HG03457 (cell line): ENCODE data around the gene CEP120.
"Not testable (repeated sequence)": the region's sequence is repeated elsewhere in the genome, so short reads cannot be mapped to it uniquely, and the experiment has no call there.

Experiments used
- ATAC-seq: cut with Tn5 transposase; IDR thresholded peaks from one replicate; pipeline ENCODE4 v1.9.1; 2021; ENCODE audit warnings: moderate number of reproducible peaks; ENCODE audit not compliant: unreplicated experiment

CEP120 gene

GRCh38 chr5:123423278-123424149 is at the start of gene CEP120:
Gene CEP120 (minus strand): TSS chr5:123423403. CDS start chr5:123422998, 405 bp downstream.
- peak; percentile 99 for ATAC-seq

- no peak for ATAC-seq
These were observed 49.1 kb upstream of the CEP120 start for GRCh38 chr5:123472150-123472924.

- no peak for ATAC-seq
These were observed 48.2 kb upstream of the CEP120 start for GRCh38 chr5:123471385-123471784.

GRCh38 chr5:123466839-123467238 is 43.6 kb upstream of the CEP120 start:
- ATAC-seq, result not testable (repeated sequence)

DNA sequence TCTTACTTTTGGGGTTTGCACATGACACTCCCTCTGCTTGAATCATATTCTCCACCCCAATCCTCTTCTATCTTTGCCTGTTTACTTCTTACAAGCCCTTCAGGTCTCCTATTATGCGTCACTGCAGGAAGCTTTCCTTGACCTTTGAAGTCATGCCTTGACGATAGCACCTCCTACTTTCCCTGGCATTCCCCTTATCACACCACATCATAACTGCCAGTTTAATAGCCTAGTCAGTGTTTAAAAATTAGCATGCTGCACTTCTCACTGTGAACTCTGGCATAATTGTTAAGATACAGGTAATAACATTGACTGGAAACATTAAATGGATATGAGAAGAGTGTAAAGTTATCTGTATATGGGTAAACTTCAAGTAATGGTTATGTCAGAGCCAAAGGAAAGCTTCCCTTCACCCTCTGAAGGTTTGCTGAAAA is 37.1 kb upstream of the CEP120 start:
- no peak for ATAC-seq

DNA sequence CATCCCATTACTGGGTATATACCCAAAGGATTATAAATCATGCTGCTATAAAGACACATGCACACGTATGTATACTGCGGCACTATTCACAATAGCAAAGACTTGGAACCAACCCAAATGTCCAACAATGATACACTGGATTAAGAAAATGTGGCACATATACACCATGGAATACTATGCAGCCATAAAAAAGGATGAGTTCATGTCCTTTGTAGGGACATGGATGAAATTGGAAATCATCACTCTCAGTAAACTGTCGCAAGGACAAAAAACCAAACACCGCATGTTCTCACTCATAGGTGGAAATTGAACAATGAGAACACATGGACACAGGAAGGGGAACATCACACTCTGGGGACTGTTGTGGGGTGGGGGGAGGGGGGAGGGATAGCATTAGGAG is 35.8 kb upstream of the CEP120 start:
- not testable (repeated sequence) for ATAC-seq

DNA sequence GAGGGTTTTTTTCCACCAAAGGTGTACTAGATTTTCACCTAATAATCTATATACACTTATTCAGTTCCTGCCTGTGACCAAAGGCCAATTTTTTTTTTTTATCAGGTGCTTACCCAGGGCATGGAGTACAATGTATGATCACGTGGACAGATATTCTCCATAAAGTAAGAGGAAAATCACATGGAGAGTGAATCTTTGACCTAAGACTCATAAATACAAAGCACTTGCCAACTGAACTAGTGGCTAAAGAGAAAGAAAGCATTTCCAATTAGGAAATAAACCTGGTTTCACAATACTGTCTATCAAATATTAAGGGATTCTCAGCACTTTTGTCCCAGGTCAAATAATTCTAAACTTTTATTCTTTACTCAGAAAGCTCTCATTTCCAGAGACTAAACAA is 33.0 kb upstream of the CEP120 start:
- ATAC-seq, result no peak

DNA sequence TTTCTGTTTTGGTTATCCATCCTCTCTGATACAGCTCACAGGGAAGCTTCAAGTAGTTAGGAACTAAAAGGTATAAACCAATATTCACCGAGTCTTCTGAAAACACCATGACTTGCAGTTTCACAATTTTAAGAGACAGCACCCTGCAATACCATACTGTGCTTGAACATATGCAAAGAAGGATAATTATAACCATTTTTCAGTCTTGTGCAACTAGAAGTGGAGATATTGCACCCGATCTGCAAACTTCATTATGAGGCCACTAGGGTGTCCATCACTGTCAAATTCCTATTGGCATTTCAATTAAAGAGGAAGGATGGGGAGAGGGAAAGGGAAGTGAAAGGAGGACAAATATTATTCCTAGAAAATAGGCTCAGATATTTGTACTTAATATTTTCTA is 32.4 kb upstream of the CEP120 start:
- peak; percentile 77 for ATAC-seq

DNA sequence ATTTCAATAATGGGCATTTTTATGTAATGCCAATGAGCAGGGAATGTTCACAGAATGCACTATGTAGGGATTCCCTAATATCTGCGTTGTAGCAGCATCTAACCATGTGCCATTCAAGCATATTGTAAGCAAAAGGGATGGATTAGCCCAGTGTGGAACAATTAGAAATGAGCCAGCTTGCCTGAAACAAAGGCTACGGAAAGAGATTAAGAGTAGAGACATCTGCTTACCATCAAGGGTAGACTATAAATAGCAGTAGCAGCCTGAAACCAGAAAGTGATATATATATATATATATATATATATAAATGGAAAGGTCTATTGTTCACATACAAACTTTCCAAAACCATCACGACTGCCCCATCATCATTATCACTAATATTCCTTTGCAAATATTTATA is 31.9 kb upstream of the CEP120 start:
- ATAC-seq, result no peak

DNA sequence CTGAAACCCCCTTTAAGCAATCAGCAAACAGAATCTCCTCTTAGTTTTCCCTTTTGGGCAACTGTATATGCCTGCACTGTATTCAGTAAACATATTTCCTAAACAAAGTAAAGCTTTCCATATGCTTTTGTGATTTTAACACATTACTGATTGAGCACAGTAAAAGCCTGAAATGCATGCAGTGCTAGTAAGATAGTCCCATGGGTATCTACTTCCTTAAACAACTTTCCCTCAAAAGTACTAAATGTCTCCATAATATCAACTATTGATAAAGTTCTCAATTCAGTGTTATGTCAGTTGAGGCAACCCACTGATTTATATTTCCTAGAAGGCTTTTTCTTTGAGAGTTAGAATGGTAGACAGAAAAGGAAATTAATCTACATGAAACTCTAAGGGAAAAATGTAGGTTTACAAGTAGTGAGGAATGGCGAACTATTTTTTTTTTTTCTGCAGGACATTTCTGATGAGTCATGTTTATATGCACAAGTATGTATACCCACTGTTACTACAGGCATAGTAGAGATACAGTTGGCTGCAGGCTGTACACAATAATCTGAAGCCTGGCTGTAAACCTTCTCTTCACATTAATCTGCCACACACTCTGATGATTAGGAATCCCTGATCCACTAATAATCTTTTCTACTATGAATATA is 31.2 kb upstream of the CEP120 start:
- no peak for ATAC-seq

GRCh38 chr5:123452401-123452800 is 29.2 kb upstream of the CEP120 start:
- no peak for ATAC-seq

GRCh38 chr5:123451047-123451446 is 27.8 kb upstream of the CEP120 start:
- ATAC-seq, result no peak

DNA sequence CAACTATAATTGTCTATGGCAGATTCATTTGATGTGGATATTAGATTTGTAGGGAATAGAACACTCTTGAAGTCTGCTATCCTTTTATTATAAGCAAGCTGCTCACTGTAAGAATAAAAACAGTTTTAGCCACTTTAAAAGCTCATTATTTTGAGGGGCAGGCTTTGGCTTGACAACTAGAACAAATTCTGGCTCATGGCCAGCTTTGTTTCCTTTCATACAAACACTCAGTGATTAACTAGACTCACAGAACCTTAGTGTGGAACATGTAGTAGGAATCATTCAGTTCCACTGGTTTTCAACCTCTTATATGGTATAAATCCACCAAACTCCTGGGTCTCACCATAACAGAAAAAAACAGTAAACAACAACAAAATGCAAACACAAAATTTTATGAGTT is 27.4 kb upstream of the CEP120 start:
- no peak for ATAC-seq

- ATAC-seq, result no peak
These were observed 26.9 kb upstream of the CEP120 start for GRCh38 chr5:123450114-123450513.

- no peak for ATAC-seq
These were observed 26.3 kb upstream of the CEP120 start for GRCh38 chr5:123449424-123449974.

GRCh38 chr5:123448743-123449142 is 25.5 kb upstream of the CEP120 start:
- ATAC-seq, result no peak

DNA sequence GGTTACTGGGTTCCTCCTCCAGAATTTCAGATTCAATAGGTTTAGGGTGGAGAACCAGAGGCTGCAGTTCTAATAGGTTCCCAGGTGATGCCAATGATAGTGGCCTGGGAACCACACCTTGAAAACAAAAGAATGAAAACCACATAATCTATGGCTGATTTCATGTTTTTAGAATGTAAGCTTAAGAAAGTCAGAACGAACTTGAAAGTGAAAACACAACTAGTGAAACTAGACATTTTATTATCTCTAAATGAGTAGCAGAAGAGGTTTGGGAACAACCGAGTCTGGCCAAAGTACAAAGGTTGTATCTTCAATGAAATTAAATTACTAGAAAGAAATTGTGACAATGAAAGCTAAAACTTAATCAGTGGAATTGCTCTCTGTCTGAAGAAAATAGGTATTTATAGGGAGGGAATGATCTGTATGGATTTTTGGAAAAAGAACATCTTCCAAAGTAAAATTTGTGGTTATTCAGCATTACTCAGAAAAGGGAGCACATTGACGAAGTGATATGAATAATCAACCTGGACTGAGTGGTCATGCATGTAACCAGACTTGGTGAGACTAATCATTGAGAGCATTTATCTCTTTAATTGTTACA is 24.9 kb upstream of the CEP120 start:
- peak; percentile 85 for ATAC-seq

- ATAC-seq, result no peak
These were observed 20.8 kb upstream of the CEP120 start for GRCh38 chr5:123444016-123444415.

DNA sequence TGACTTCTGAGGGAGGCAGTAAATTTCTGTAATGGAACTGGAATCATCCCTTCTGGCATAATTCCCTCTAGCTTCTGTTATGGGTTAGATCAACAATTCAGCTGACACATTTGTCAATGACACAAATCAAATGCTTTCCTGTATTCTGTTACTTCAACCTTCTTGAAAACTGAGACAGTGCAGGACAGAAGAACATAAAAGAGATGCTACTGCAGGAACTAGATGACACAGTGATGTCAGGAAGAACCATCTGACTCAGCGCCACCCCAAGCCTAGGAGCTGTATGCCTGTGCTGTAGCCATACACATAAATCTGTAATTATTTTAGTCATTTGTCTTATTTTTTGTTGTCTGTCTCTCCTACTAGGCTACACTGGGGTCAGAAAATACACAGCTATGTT is 18.2 kb upstream of the CEP120 start:
- no peak for ATAC-seq

DNA sequence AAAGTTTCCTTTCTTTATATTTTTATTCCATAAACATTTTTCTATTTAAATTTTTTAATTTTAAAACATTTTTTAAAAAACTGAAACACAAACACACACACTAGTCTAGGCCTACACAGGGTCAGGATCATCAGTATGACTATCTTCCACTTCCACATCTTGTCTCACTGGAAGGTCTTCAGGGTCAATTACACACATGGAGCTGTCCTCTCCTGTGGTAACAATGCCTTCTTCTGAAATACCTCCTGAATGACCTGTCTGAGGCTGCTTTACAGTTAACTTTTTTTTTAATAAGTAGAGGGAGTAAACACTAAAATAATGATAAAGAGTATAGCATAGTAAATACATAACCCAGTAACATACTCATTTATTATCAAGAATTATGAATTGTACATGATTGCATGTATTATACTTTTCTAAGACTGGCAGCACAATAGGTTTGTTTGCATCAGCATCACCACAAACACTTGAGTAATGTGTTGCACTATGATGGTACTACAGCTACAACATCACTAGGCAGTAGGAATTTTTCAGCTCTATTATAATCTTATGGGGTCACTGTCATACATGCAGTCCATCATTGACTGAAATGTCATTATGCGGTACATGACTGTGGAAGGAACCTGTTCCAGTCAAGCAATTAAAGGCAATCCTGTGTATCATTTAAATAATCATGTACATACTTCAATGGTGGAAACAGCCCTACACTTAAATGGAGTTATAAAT is 17.4 kb upstream of the CEP120 start:
- no peak for ATAC-seq
